IMR-90 (cell line): ENCODE data around the gene ZNF766.

ENCODE experiments used
- CHD1 ChIP-seq: IDR thresholded peaks from 2 replicates; pipeline ENCODE4 v1.6.1; 2012; ENCODE audit warnings: low read depth, low read length, improper control_type of control experiment
- FOS ChIP-seq: fragments of 150-350 bp; IDR thresholded peaks from 2 replicates; pipeline ENCODE4 v1.6.1; 2016; ENCODE audit warnings: low read depth, low read length
- MAFK ChIP-seq: IDR thresholded peaks from 2 replicates; pipeline ENCODE4 v1.6.1; 2012; ENCODE audit warnings: low read depth, low read length, improper control_type of control experiment
- POLR2A ChIP-seq: IDR thresholded peaks from 2 replicates; pipeline ENCODE4 v1.6.1; 2012; ENCODE audit warnings: mild to moderate bottlenecking, low read depth, low read length
- TF ChIP-seq, protein P1 (sequence below): conservative IDR thresholded peaks from 2 replicates; pipeline ENCODE4 v1.5.1; 2012; ENCODE audit warnings: mild to moderate bottlenecking, low read depth, low read length, improper control_type of control experiment

DNA sequence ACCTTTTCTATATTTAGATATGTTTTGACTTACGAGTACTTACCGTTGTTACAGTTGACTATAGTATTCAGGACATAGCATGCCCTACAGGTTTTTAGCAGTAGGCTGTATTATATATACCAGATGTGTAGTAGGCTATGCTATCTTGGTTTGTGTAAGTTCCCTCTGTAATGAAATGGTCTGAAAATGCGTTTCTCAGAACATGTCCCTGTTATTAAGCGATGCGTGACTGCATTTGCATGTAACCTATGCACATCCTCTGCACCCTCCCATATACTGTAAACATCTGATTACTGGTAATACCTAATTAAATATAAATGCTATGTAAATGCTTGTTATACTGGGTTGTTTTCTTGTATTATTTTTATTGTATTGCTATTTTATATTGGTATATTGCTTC lies 6.6 kb downstream of the ZNF766 start:
- TF ChIP-seq CHD1 (no peak), MAFK (no peak), POLR2A (no peak), FOS (no peak)
- TF ChIP-seq, protein P1, sequence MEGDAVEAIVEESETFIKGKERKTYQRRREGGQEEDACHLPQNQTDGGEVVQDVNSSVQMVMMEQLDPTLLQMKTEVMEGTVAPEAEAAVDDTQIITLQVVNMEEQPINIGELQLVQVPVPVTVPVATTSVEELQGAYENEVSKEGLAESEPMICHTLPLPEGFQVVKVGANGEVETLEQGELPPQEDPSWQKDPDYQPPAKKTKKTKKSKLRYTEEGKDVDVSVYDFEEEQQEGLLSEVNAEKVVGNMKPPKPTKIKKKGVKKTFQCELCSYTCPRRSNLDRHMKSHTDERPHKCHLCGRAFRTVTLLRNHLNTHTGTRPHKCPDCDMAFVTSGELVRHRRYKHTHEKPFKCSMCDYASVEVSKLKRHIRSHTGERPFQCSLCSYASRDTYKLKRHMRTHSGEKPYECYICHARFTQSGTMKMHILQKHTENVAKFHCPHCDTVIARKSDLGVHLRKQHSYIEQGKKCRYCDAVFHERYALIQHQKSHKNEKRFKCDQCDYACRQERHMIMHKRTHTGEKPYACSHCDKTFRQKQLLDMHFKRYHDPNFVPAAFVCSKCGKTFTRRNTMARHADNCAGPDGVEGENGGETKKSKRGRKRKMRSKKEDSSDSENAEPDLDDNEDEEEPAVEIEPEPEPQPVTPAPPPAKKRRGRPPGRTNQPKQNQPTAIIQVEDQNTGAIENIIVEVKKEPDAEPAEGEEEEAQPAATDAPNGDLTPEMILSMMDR: no peak
